ENCODE results near the gene SENP6.

SENP6 gene

DNA sequence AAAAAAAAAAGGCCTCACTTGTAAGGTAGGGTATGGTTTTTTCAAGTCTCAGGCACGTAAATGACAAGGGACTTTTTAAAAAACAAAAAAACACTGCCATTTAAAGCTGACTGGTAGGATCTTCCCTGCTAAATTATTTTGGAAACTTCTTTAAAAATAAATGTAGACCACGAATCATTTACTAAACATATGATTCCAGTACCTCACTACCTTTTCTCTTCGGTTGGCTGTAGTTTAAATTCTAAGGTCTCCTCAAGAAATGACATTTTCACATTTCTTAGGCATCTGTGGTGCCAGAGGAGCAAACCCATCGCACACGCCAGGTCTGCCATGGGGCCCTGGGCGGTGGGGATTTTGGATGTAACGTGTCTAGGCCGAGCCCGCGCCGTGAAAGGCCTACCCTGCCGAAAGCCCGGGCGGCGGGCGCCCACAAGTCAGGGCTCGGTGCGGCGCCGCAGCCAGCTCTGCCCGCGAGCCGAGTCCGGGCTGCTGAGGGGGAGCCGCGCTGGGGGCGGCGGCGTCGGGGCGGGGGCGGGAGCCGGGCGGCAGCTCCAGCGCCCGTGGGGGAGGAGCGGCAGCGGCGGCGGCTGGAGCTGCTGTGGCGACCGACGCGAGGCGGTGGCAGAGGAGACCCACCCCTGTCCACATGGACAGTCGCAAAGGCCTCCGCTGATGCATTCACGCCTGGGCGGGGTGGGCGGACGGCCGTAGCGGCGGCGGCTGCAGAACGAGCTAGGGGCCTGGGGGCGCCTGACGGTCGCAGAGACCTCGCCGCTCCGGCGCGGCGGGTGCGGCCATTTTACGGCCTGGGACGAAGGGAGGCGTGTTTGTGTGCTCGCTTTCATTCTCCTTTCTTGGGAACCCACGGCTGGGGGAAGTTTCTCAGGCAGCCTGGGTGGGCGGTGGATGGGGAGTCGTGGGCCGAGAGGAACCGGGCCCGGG, at the start of gene SENP6 (continued):
- TF ChIP-seq, protein P1, sequence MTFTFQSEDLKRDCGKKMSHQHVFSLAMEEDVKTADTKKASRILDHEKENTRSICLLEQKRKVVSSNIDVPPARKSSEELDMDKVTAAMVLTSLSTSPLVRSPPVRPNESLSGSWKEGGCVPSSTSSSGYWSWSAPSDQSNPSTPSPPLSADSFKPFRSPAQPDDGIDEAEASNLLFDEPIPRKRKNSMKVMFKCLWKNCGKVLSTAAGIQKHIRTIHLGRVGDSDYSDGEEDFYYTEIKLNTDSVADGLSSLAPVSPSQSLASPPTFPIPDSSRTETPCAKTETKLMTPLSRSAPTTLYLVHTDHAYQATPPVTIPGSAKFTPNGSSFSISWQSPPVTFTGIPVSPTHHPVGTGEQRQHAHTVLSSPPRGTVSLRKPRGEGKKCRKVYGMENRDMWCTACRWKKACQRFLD (tag by site-specific recombination; IDR thresholded peaks at IDR 0.05), result no peak
- TF ChIP-seq, protein P2, sequence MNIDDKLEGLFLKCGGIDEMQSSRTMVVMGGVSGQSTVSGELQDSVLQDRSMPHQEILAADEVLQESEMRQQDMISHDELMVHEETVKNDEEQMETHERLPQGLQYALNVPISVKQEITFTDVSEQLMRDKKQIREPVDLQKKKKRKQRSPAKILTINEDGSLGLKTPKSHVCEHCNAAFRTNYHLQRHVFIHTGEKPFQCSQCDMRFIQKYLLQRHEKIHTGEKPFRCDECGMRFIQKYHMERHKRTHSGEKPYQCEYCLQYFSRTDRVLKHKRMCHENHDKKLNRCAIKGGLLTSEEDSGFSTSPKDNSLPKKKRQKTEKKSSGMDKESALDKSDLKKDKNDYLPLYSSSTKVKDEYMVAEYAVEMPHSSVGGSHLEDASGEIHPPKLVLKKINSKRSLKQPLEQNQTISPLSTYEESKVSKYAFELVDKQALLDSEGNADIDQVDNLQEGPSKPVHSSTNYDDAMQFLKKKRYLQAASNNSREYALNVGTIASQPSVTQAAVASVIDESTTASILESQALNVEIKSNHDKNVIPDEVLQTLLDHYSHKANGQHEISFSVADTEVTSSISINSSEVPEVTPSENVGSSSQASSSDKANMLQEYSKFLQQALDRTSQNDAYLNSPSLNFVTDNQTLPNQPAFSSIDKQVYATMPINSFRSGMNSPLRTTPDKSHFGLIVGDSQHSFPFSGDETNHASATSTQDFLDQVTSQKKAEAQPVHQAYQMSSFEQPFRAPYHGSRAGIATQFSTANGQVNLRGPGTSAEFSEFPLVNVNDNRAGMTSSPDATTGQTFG (tag by site-specific recombination; IDR thresholded peaks at IDR 0.05; ENCODE audit: borderline replicate concordance), result no peak
- no peak for TF ChIP-seq ZBTB21 (tag by site-specific recombination; IDR thresholded peaks at IDR 0.05)
- TF ChIP-seq ZNF140 (tag by site-specific recombination; IDR thresholded peaks at IDR 0.05), result no peak
- no peak for TF ChIP-seq ZNF585B (tag by site-specific recombination; IDR thresholded peaks at IDR 0.05)
- TF ChIP-seq, protein P3, sequence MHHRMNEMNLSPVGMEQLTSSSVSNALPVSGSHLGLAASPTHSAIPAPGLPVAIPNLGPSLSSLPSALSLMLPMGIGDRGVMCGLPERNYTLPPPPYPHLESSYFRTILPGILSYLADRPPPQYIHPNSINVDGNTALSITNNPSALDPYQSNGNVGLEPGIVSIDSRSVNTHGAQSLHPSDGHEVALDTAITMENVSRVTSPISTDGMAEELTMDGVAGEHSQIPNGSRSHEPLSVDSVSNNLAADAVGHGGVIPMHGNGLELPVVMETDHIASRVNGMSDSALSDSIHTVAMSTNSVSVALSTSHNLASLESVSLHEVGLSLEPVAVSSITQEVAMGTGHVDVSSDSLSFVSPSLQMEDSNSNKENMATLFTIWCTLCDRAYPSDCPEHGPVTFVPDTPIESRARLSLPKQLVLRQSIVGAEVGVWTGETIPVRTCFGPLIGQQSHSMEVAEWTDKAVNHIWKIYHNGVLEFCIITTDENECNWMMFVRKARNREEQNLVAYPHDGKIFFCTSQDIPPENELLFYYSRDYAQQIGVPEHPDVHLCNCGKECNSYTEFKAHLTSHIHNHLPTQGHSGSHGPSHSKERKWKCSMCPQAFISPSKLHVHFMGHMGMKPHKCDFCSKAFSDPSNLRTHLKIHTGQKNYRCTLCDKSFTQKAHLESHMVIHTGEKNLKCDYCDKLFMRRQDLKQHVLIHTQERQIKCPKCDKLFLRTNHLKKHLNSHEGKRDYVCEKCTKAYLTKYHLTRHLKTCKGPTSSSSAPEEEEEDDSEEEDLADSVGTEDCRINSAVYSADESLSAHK (tag by site-specific recombination; IDR thresholded peaks at IDR 0.05), result no peak
- TF ChIP-seq ZNF837 (tag by site-specific recombination; IDR thresholded peaks at IDR 0.05), result no peak
- no peak for TF ChIP-seq ZNF24 (tag by site-specific recombination; IDR thresholded peaks at IDR 0.05)
- TF ChIP-seq ZNF423 (tag by site-specific recombination; IDR thresholded peaks at IDR 0.05), result no peak
- TF ChIP-seq YY1 (tag by site-specific recombination; IDR thresholded peaks at IDR 0.05), result no peak; the same call in 1 of the 2 replicates
- TF ChIP-seq ZNF366 (tag by site-specific recombination; conservative IDR thresholded peaks at IDR 0.05), result no peak
- TF ChIP-seq ZNF2 (tag by site-specific recombination; IDR thresholded peaks at IDR 0.05), result no peak; the same call in 1 of the 2 replicates
- TF ChIP-seq ZNF791 (tag by site-specific recombination; IDR thresholded peaks at IDR 0.05), result no peak
- TF ChIP-seq KLF7 (tag by site-specific recombination; IDR thresholded peaks at IDR 0.05; ENCODE audit: borderline replicate concordance), result 0 out of 2 replicates have a peak, but pooled peaks have one; percentile 21
- TF ChIP-seq, protein P4, sequence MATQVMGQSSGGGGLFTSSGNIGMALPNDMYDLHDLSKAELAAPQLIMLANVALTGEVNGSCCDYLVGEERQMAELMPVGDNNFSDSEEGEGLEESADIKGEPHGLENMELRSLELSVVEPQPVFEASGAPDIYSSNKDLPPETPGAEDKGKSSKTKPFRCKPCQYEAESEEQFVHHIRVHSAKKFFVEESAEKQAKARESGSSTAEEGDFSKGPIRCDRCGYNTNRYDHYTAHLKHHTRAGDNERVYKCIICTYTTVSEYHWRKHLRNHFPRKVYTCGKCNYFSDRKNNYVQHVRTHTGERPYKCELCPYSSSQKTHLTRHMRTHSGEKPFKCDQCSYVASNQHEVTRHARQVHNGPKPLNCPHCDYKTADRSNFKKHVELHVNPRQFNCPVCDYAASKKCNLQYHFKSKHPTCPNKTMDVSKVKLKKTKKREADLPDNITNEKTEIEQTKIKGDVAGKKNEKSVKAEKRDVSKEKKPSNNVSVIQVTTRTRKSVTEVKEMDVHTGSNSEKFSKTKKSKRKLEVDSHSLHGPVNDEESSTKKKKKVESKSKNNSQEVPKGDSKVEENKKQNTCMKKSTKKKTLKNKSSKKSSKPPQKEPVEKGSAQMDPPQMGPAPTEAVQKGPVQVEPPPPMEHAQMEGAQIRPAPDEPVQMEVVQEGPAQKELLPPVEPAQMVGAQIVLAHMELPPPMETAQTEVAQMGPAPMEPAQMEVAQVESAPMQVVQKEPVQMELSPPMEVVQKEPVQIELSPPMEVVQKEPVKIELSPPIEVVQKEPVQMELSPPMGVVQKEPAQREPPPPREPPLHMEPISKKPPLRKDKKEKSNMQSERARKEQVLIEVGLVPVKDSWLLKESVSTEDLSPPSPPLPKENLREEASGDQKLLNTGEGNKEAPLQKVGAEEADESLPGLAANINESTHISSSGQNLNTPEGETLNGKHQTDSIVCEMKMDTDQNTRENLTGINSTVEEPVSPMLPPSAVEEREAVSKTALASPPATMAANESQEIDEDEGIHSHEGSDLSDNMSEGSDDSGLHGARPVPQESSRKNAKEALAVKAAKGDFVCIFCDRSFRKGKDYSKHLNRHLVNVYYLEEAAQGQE (tag by site-specific recombination; IDR thresholded peaks at IDR 0.05), result peak; percentile 41; the same call in 1 of the 2 replicates
- no peak for TF ChIP-seq ZIC2 (tag by site-specific recombination; IDR thresholded peaks at IDR 0.05)
- no peak for TF ChIP-seq ZNF544 (tag by site-specific recombination; IDR thresholded peaks at IDR 0.05)
- TF ChIP-seq, protein P5, sequence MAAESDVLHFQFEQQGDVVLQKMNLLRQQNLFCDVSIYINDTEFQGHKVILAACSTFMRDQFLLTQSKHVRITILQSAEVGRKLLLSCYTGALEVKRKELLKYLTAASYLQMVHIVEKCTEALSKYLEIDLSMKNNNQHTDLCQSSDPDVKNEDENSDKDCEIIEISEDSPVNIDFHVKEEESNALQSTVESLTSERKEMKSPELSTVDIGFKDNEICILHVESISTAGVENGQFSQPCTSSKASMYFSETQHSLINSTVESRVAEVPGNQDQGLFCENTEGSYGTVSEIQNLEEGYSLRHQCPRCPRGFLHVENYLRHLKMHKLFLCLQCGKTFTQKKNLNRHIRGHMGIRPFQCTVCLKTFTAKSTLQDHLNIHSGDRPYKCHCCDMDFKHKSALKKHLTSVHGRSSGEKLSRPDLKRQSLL (tag by site-specific recombination; IDR thresholded peaks at IDR 0.05), result peak; percentile 97
- TF ChIP-seq, protein P6, sequence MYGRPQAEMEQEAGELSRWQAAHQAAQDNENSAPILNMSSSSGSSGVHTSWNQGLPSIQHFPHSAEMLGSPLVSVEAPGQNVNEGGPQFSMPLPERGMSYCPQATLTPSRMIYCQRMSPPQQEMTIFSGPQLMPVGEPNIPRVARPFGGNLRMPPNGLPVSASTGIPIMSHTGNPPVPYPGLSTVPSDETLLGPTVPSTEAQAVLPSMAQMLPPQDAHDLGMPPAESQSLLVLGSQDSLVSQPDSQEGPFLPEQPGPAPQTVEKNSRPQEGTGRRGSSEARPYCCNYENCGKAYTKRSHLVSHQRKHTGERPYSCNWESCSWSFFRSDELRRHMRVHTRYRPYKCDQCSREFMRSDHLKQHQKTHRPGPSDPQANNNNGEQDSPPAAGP (tag by site-specific recombination; IDR thresholded peaks at IDR 0.05), result peak; percentile 55; the same call in 1 of the 2 replicates
- peak; percentile 27; the same call in 1 of the 2 replicates for TF ChIP-seq ZNF324 (tag by site-specific recombination; IDR thresholded peaks at IDR 0.05)
- no peak for TF ChIP-seq ZNF426 (tag by site-specific recombination; IDR thresholded peaks at IDR 0.05)
- TF ChIP-seq, protein P7, sequence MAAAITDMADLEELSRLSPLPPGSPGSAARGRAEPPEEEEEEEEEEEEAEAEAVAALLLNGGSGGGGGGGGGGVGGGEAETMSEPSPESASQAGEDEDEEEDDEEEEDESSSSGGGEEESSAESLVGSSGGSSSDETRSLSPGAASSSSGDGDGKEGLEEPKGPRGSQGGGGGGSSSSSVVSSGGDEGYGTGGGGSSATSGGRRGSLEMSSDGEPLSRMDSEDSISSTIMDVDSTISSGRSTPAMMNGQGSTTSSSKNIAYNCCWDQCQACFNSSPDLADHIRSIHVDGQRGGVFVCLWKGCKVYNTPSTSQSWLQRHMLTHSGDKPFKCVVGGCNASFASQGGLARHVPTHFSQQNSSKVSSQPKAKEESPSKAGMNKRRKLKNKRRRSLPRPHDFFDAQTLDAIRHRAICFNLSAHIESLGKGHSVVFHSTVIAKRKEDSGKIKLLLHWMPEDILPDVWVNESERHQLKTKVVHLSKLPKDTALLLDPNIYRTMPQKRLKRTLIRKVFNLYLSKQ (tag by site-specific recombination; IDR thresholded peaks at IDR 0.05; ENCODE audit: borderline replicate concordance), result no peak
- no peak for TF ChIP-seq ZNF677 (tag by site-specific recombination; IDR thresholded peaks at IDR 0.05)
- no peak for TF ChIP-seq ZNF654 (tag by site-specific recombination; IDR thresholded peaks at IDR 0.05; ENCODE audit: low read depth)
- peak; percentile 35 for TF ChIP-seq ZSCAN30 (tag by site-specific recombination; IDR thresholded peaks at IDR 0.05)

All from HEK293 (cell line).